ENCODE results near the gene LCOR. TPM values are rescaled to one million over a fixed set of nuclear protein-coding genes. Genes with fewer than 3 reads are reported as not detected.

LCOR gene
- total RNA-seq, 3 donors from 2014 or later (not counting 1 experiment from before 2014, with no cell fraction given): 68.5 to 92.4 (median 87.7) TPM

- no peak overlapping the region for H3K27ac ChIP-seq (ENCODE audit: low read length)
- H3K4me3 Mint-ChIP-seq: no peak overlapping the region
- no peaks in the 10 kb centered on the region for H3K36me3 Mint-ChIP-seq
- H3K4me3 ChIP-seq (ENCODE audit: low read length): no peak overlapping the region
- ATAC-seq (no peak), DNase-seq (no peak)
- H3K27ac Mint-ChIP-seq: no peak overlapping the region
- intact Hi-C loops (cut with micrococcal nuclease): no loop called here
- no peaks in the 10 kb centered on the region for H3K4me1 ChIP-seq (ENCODE audit: control insufficient read depth, insufficient read depth, low read length)
- no peaks in the 10 kb centered on the region for H3K36me3 ChIP-seq (ENCODE audit: control insufficient read depth, insufficient read depth, low read length)
- H3K27me3 Mint-ChIP-seq (ENCODE audit: low read depth in 2 of 2): no peaks in the 10 kb centered on the region
- H3K4me1 Mint-ChIP-seq: peaks cover 2% of the 10 kb centered on the region in 2 donors
- no peak for TF ChIP-seq CTCF (IDR thresholded peaks at IDR 0.05)
- H3K9me3 ChIP-seq (ENCODE audit: control insufficient read depth, insufficient read depth, low read length): no peaks in the 10 kb centered on the region
- no peaks in the 10 kb centered on the region for H3K27me3 ChIP-seq (ENCODE audit: control insufficient read depth, insufficient read depth, low read length)
- no peaks in the 10 kb centered on the region for H3K9me3 Mint-ChIP-seq
Observed at GRCh38 chr10:96967847-96968246, 135.7 kb downstream of the LCOR start.

DNA sequence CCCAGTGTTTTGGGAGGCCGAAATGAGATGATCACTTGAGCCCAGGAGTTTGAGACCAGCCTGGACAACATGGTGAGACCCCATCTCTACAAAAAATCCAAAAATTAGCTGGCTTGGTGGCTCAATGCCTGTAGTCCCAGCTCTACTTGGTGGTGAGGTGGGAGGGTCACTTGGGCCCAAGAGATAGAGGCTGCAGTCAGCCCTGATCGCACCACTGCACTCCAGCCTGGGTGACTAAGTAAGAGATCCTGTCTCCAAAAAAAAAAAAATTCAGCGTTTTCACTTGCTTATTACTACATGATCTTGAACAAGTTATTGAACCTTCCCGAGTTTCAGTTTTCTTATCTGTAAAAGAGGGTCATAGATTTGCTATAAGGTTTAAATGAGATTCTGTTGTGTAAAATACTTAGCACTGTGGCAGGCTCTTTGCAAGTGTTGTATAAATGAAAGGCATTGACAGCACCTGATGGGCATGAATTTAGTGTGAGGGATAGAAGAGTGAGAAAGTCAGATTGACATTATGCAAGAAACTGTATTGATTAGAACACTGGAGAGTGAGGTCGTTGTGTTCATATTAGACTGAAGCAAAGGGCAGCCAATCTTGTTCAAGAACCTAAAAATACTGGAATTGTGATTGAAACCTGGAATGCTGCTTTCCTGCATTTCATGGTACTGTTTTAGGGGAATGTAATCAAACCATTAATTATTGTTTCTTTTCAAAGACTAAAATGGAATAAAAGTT, 136.8 kb downstream of the LCOR start:
- Mint-ChIP-seq H3K27ac (no peak overlapping the region), H3K27me3 (ENCODE audit: low read depth in 2 of 2) (no peaks in the 10 kb centered on the region), H3K36me3 (no peaks in the 10 kb centered on the region), H3K4me1 (no peaks in the 10 kb centered on the region), H3K4me3 (no peak overlapping the region), H3K9me3 (no peaks in the 10 kb centered on the region)
- DNase-seq (no peak), ATAC-seq (no peak)
- no peaks in the 10 kb centered on the region for H3K9me3 ChIP-seq (ENCODE audit: control insufficient read depth, insufficient read depth, low read length)
- H3K4me1 ChIP-seq (ENCODE audit: control insufficient read depth, insufficient read depth, low read length): no peaks in the 10 kb centered on the region
- WGBS (ENCODE audit: insufficient coverage): 97% methylated on average over 5 of the region's 5 CpGs
- no peak overlapping the region for H3K4me3 ChIP-seq (ENCODE audit: low read length)
- no peak for TF ChIP-seq CTCF (IDR thresholded peaks at IDR 0.05)
- intact Hi-C loops (cut with micrococcal nuclease): no loop called here
- no peak overlapping the region for H3K27ac ChIP-seq (ENCODE audit: low read length)
- H3K36me3 ChIP-seq (ENCODE audit: control insufficient read depth, insufficient read depth, low read length): no peaks in the 10 kb centered on the region
- no peaks in the 10 kb centered on the region for H3K27me3 ChIP-seq (ENCODE audit: control insufficient read depth, insufficient read depth, low read length)

- H3K4me3 Mint-ChIP-seq: no peak overlapping the region
- Histone ChIP-seq H3K4me3 (ENCODE audit: low read length) (no peak overlapping the region), H3K27me3 (ENCODE audit: control insufficient read depth, insufficient read depth, low read length) (no peaks in the 10 kb centered on the region), H3K9me3 (ENCODE audit: control insufficient read depth, insufficient read depth, low read length) (no peaks in the 10 kb centered on the region), H3K4me1 (ENCODE audit: control insufficient read depth, insufficient read depth, low read length) (no peaks in the 10 kb centered on the region), H3K27ac (ENCODE audit: low read length) (no peak overlapping the region), H3K36me3 (ENCODE audit: control insufficient read depth, insufficient read depth, low read length) (no peaks in the 10 kb centered on the region)
- no peak for TF ChIP-seq CTCF (IDR thresholded peaks at IDR 0.05)
- H3K36me3 Mint-ChIP-seq: no peaks in the 10 kb centered on the region
- intact Hi-C loops (cut with micrococcal nuclease): no loop called here
- DNase-seq: no peak
- no peaks in the 10 kb centered on the region for H3K4me1 Mint-ChIP-seq
- no peaks in the 10 kb centered on the region for H3K27me3 Mint-ChIP-seq (ENCODE audit: low read depth in 2 of 2)
- ATAC-seq: no peak
- no peak overlapping the region for H3K27ac Mint-ChIP-seq
- no peaks in the 10 kb centered on the region for H3K9me3 Mint-ChIP-seq
- WGBS (ENCODE audit: insufficient coverage): 96% methylated on average over 2 of the region's 2 CpGs
Observed at GRCh38 chr10:96971324-96971723, 139.2 kb downstream of the LCOR start.

- H3K27ac ChIP-seq (ENCODE audit: low read length): no peak overlapping the region
- no peaks in the 10 kb centered on the region for H3K36me3 ChIP-seq (ENCODE audit: control insufficient read depth, insufficient read depth, low read length)
- H3K4me3 ChIP-seq (ENCODE audit: low read length): no peak overlapping the region
- H3K9me3 ChIP-seq (ENCODE audit: control insufficient read depth, insufficient read depth, low read length): no peaks in the 10 kb centered on the region
- H3K4me1 Mint-ChIP-seq: no peaks in the 10 kb centered on the region
- intact Hi-C loops (cut with micrococcal nuclease): no loop called here
- DNase-seq: no peak
- H3K9me3 Mint-ChIP-seq: no peaks in the 10 kb centered on the region
- TF ChIP-seq CTCF (IDR thresholded peaks at IDR 0.05): no peak
- no peaks in the 10 kb centered on the region for H3K4me1 ChIP-seq (ENCODE audit: control insufficient read depth, insufficient read depth, low read length)
- no peaks in the 10 kb centered on the region for H3K36me3 Mint-ChIP-seq
- ATAC-seq: no peak
- no peaks in the 10 kb centered on the region for H3K27me3 Mint-ChIP-seq (ENCODE audit: low read depth in 2 of 2)
- H3K27ac Mint-ChIP-seq: no peak overlapping the region
- no CpG with 5 or more reads among the region's 1 CpG for WGBS (ENCODE audit: insufficient coverage)
- H3K27me3 ChIP-seq (ENCODE audit: control insufficient read depth, insufficient read depth, low read length): no peaks in the 10 kb centered on the region
- no peak overlapping the region for H3K4me3 Mint-ChIP-seq
Observed at GRCh38 chr10:96972264-96972663, 140.2 kb downstream of the LCOR start.

All from natural killer cell (primary cell).